Epithelial cell of esophagus (primary cell): ENCODE results near the gene LUZP4.
"Not testable (repeated sequence)": the region's sequence is repeated elsewhere in the genome, so short reads cannot be mapped to it uniquely, and the experiment has no call there.

Experiments used
- DNase-seq: peaks from one replicate; pipeline ENCODE4 v3.0.0; 2010; ENCODE audit warnings: low read depth
- H3K4me3 ChIP-seq: 2 replicates; pipeline ENCODE4 v1.5.1; 2011; ENCODE audit warnings: mild to moderate bottlenecking, low read length, control low read depth
- CTCF ChIP-seq: IDR thresholded peaks from 2 replicates; pipeline ENCODE4 v1.5.1; 2011; ENCODE audit warnings: low read depth, mild to moderate bottlenecking, low read length, control low read depth, inconsistent platforms; ENCODE audit not compliant: insufficient read depth; ENCODE audit errors: missing control alignments

LUZP4 gene

DNA sequence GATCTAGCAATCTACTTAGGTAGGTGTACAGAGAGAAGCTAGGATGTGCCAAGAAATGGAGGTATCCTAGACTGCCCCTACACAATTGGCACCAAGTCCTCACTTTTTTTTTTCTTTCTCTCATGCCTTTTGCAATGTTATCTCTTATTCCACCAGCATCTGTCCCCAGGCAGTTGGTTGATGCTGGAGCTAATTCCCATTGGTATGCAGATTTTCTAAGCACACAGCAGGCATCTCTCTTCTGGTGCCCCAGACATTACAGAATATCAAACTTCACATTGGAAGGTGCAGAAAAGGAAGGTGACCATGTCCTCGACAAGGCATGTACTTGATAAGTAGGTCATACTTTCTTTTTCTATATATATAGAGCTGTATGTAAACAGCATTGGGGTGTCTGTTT is 21.6 kb downstream of the LUZP4 start:
- no peak overlapping the region for H3K4me3 ChIP-seq
- no peak for DNase-seq
- no peak for TF ChIP-seq CTCF

DNA sequence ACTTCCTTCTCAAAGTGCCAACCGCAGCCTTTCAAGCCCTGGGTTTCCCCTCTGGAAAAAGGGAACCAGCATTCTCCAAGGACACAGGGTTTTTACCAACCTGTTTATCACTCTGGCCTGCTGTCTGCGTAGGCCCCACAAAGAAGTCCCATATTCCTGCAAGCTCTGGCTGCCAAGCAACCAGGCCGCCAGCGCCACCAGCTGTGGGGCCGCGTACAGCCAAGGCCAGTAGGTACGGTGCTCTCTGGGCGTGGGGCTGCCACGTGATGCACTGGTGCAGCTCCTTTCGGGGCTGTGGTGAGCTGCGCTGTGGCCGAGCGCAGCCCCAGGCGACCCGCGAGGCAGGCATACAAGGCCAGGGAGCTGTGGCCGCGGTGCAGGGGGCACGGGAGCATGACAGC is 22.1 kb downstream of the LUZP4 start:
- DNase-seq: peak; percentile 2
- TF ChIP-seq CTCF: no peak
- no peak overlapping the region for H3K4me3 ChIP-seq

- H3K4me3 ChIP-seq: no peak overlapping the region
- no peak for DNase-seq
- no peak for TF ChIP-seq CTCF
Measured at GRCh38 chrX:115318139-115318538, 28.6 kb downstream of the LUZP4 start.

- no peak for DNase-seq
- TF ChIP-seq CTCF: no peak
- no peak overlapping the region for H3K4me3 ChIP-seq
Measured at GRCh38 chrX:115322375-115322774, 32.9 kb downstream of the LUZP4 start.

- TF ChIP-seq CTCF: no peak
- no peak overlapping the region for H3K4me3 ChIP-seq
- DNase-seq: peak; percentile 66
Measured at GRCh38 chrX:115324194-115324593, 34.7 kb downstream of the LUZP4 start.

DNA sequence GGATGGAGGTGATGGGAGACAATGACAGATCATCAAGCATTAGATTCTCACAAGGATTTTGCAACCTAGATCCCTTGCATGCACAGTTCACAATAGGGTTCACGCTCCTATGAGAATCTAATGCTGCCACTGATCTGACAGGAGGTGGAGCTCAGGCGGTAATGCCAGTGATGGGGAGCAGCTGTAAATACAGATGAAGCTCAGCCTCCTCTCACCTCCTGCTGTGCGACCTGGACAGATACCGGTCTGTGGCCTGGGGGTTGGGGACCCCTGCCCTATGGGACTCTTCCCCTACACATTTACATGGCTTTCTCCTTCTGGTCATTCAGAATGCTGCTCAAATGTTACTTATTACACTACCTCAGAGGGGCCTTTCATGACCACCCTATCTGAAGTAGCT is 39.8 kb downstream of the LUZP4 start:
- H3K4me3 ChIP-seq, DNase-seq: not testable (repeated sequence)

DNA sequence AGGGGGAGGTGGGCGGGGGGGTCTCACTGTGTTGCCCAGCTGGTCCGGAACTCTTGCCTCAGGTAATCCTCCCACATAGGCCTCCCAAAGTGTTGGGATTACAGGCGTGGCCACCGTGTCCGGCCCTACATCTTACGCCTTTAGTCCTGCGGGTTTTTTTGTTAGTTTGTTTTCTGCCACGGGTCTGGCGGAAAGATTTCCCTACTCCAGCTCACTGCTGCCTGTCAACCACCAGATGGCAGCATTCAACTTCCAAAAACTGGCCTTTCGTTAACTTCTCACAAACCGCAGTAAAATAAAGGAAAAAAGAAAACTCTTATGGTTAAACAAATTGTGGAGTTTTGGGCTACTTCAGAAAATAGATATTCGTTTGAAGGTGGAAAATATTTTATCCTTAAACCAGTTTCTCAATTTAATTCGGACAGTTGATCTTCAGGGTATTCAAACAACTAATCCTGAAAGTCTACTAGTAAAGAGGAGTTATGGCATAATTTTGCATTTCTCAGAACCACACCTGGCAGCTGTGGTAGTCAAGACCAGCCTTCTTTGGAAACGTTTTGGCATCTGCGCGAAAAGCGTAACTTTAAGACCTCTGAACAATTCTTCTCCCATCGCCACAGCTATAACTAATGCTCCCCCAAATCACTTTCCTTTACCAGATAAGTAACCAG is 41.1 kb downstream of the LUZP4 start:
- peak; percentile 53 for DNase-seq
- no peak overlapping the region for H3K4me3 ChIP-seq
- peak; percentile 73 for TF ChIP-seq CTCF
